Measurements from ENCODE around the gene MON1A. TPM values are rescaled to one million over a fixed set of nuclear protein-coding genes. Genes with fewer than 3 reads are reported as not detected.

Gene MON1A
- total and polyA plus RNA-seq, 3 donors from 2014 or later, result 16.4 to 23.9 (median 17.3) TPM

- Histone ChIP-seq H3K4me1 (peaks cover 4% of the 10 kb centered on the region), H3K27me3 (no peaks in the 10 kb centered on the region), H3K4me3 (no peak overlapping the region), H3K27ac (no peak overlapping the region), H3K9me3 (no peaks in the 10 kb centered on the region), H3K36me3 (ENCODE audit: low read depth, missing control alignments) (no peaks in the 10 kb centered on the region)
- intact Hi-C loops (cut with DNase I; ENCODE audit: low total_unique reads), result no loop called here
- DNase-seq, result no peak
- TF ChIP-seq POLR2A (IDR thresholded peaks at IDR 0.05), result no peak
- no peak for TF ChIP-seq CTCF (IDR thresholded peaks at IDR 0.05)
- 36 to 47% methylated on average over 6 of the region's 6 CpGs for WGBS, 2 donors
Observed at GRCh38 chr3:49882166-49882565, 47.4 kb downstream of the MON1A start.

GRCh38 chr3:49880581-49881315 lies 48.9 kb downstream of the MON1A start:
- no peak overlapping the region for H3K27ac ChIP-seq
- 46 to 55% methylated on average over 4 to 6 of the region's 6 CpGs for WGBS, 2 donors
- intact Hi-C loops (cut with DNase I; ENCODE audit: low total_unique reads), result no loop called here

GRCh38 chr3:49879721-49880120 lies 49.9 kb downstream of the MON1A start:
- Histone ChIP-seq H3K4me1 (peaks cover 4% of the 10 kb centered on the region), H3K27me3 (no peaks in the 10 kb centered on the region), H3K9me3 (no peaks in the 10 kb centered on the region), H3K4me3 (no peak overlapping the region), H3K36me3 (ENCODE audit: low read depth, missing control alignments) (no peaks in the 10 kb centered on the region), H3K27ac (no peak overlapping the region)
- intact Hi-C loops (cut with DNase I; ENCODE audit: low total_unique reads), result no loop called here
- DNase-seq, result no peak
- no peak for TF ChIP-seq POLR2A (IDR thresholded peaks at IDR 0.05)
- TF ChIP-seq CTCF (IDR thresholded peaks at IDR 0.05), result no peak
- 52 to 54% methylated on average over 2 of the region's 2 CpGs for WGBS, 2 donors

More at GRCh38 chr3:49880581-49881315, 48.9 kb downstream of the MON1A start:
- DNase-seq, result no peak
- H3K9me3 ChIP-seq, result no peaks in the 10 kb centered on the region
- H3K4me3 ChIP-seq, result no peak overlapping the region
- TF ChIP-seq POLR2A (IDR thresholded peaks at IDR 0.05), result no peak
- no peak for TF ChIP-seq CTCF (IDR thresholded peaks at IDR 0.05)
- peaks cover 4% of the 10 kb centered on the region for H3K4me1 ChIP-seq
- no peaks in the 10 kb centered on the region for H3K36me3 ChIP-seq (ENCODE audit: low read depth, missing control alignments)
- no peaks in the 10 kb centered on the region for H3K27me3 ChIP-seq

GRCh38 chr3:49878686-49879085 lies 50.9 kb downstream of the MON1A start:
- intact Hi-C loops (cut with DNase I; ENCODE audit: low total_unique reads), result no loop called here

More at GRCh38 chr3:49878686-49879085, 50.9 kb downstream of the MON1A start:
- TF ChIP-seq CTCF (IDR thresholded peaks at IDR 0.05) (no peak), POLR2A (IDR thresholded peaks at IDR 0.05) (no peak)
- Histone ChIP-seq H3K36me3 (ENCODE audit: low read depth, missing control alignments) (no peaks in the 10 kb centered on the region), H3K4me3 (no peak overlapping the region), H3K4me1 (peaks cover 4% of the 10 kb centered on the region), H3K27ac (no peak overlapping the region), H3K9me3 (no peaks in the 10 kb centered on the region), H3K27me3 (no peaks in the 10 kb centered on the region)
- DNase-seq, result no peak
